Prostate gland (tissue), 2 donors: ENCODE measurements around the gene SKIC8.

Experiments
- POLR2A ChIP-seq: fragments of 450-650 bp; IDR thresholded peaks from one replicate; pipeline ENCODE4 v1.6.1; 2016; ENCODE audit warnings: antibody characterized with exemption, mild to moderate bottlenecking
- TF ChIP-seq, protein P1 (sequence below), 4 experiments: fragments of 200-600 bp in 2 of 4; fragments of 450-650 bp in 2 of 4; sonication (generic) in 2 of 4; IDR thresholded peaks; 1 replicate in 3 of 4; 2 replicates in 1 of 4; pipeline ENCODE4 v1.5.1; 2016 to 2019; ENCODE audit warnings: antibody characterized with exemption in 4 of 4, mild to moderate bottlenecking in 2 of 4, moderate library complexity in 2 of 4

DNA sequence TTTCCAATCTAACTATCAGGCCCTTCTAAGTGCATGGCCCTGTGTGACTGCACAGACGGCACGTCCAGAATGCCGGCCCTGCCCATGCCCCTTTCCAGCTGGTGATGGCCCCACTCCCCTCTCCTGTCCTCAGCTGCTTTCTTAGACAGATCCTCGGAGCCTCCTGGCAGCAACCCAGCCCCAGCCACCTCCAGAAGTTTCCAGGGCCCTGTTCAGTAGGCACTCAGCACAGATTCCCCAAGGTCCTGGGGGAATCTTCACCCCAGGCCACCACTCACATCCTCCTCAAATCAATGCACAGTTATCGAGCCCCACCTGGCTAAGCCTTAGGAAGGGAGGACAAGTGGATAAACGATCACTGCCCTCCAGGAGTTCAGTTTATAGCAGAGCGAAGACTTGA is 39.4 kb upstream of the SKIC8 start:
- no peak for TF ChIP-seq POLR2A
- TF ChIP-seq, protein P1, sequence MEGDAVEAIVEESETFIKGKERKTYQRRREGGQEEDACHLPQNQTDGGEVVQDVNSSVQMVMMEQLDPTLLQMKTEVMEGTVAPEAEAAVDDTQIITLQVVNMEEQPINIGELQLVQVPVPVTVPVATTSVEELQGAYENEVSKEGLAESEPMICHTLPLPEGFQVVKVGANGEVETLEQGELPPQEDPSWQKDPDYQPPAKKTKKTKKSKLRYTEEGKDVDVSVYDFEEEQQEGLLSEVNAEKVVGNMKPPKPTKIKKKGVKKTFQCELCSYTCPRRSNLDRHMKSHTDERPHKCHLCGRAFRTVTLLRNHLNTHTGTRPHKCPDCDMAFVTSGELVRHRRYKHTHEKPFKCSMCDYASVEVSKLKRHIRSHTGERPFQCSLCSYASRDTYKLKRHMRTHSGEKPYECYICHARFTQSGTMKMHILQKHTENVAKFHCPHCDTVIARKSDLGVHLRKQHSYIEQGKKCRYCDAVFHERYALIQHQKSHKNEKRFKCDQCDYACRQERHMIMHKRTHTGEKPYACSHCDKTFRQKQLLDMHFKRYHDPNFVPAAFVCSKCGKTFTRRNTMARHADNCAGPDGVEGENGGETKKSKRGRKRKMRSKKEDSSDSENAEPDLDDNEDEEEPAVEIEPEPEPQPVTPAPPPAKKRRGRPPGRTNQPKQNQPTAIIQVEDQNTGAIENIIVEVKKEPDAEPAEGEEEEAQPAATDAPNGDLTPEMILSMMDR (IDR thresholded peaks at IDR 0.05) = no peak
